HepG2 (cell line): ENCODE data around the gene TLR6.
"Not testable (repeated sequence)": the region's sequence is repeated elsewhere in the genome, so short reads cannot be mapped to it uniquely, and the experiment has no call there.

Source experiments
- ARNT ChIP-seq: fragments of 450-650 bp; IDR thresholded peaks from 2 replicates; pipeline ENCODE4 v1.6.1; 2017
- BORCS8-MEF2B ChIP-seq: sonication (generic); formaldehyde crosslinking; IDR thresholded peaks from 2 replicates; pipeline ENCODE4 v1.8.0; 2022; ENCODE audit warnings: mild to moderate bottlenecking, missing genetic modification reagents
- CTCF ChIP-seq: sonication (generic); formaldehyde crosslinking; IDR thresholded peaks from 2 replicates; pipeline ENCODE4 v1.5.0; 2020; ENCODE audit warnings: mild to moderate bottlenecking, missing genetic modification reagents, moderate library complexity
- HCFC1 ChIP-seq: fragments of 150-350 bp; IDR thresholded peaks from 2 replicates; pipeline ENCODE4 v1.6.1; 2014; ENCODE audit warnings: low read depth, low read length
- HNRNPL ChIP-seq: fragments of 200-400 bp; formaldehyde crosslinking; IDR thresholded peaks from 2 replicates; pipeline ENCODE4 v1.6.1; 2017; ENCODE audit warnings: mild to moderate bottlenecking, low read depth, low read length
- REST ChIP-seq, 2 experiments: IDR thresholded peaks; 2 replicates each; pipeline ENCODE4 v1.6.1; 2011 to 2012; ENCODE audit warnings: low read length in 2 of 2, borderline replicate concordance in 1 of 2, low read depth in 1 of 2, mild to moderate bottlenecking in 1 of 2, moderate library complexity in 1 of 2
- TCF7 ChIP-seq: sonication (generic); IDR thresholded peaks from 2 replicates; pipeline ENCODE4 v1.6.1; 2016; ENCODE audit warnings: antibody characterized with exemption, low read depth

DNA sequence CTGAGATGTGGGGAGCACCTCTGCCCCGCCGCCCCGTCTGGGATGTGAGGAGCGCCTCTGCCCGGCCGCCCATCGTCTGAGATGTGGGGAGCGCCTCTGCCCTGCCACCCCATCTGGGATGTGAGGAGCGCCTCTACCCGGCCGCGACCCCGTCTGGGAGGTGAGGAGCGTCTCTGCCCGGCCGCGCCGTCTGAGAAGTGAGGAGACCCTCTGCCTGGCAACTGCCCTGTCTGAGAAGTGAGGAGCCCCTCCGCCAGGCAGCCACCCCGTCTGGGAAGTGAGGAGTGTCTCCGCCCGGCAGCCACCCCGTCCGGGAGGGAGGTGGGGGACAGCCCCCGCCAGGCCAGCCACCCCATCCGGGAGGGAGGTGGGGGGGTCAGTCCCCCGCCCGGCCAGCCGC is 49.2 kb downstream of the TLR6 start:
- TF ChIP-seq ARNT; REST (IDR thresholded peaks at IDR 0.05; ENCODE audit: borderline replicate concordance in 1 of 2, low read depth in 1 of 2, low read length in 2 of 2); HCFC1; HNRNPL; TCF7; CTCF (CRISPR knock-in tag); BORCS8-MEF2B: not testable (repeated sequence)
